HCT116 (cell line): ENCODE measurements around the gene RNF125. TPM values are rescaled to one million over a fixed set of nuclear protein-coding genes. Genes with fewer than 3 reads are reported as not detected.

Source experiments
- ATAC-seq: fragments of 200-7000 bp; cut with Tn5 transposase; 2 replicates; pipeline ENCODE4 v1.9.1; 2020; ENCODE audit warnings: mild to moderate bottlenecking, moderate library complexity
- BruUV-seq: library from RNA; stranded (reverse); fragments of 400-500 nt; replicated peaks from 2 replicates; lab custom pipeline; 2021; lab: Mats Ljungman, UMichigan
- CTCF ChIA-PET: fragments of 300-600 bp; sonication (Branson Sonifier 250); formaldehyde crosslinking; loops from one replicate; lab custom pipeline; 2021; ENCODE audit warnings: antibody characterized with exemption; lab: Charles Lee
- POLR2A ChIA-PET: fragments of 300-600, 350-600 bp; sonication (Branson Sonifier 250); formaldehyde crosslinking; loops from one replicate; lab custom pipeline; 2021; ENCODE audit warnings: antibody characterized with exemption; lab: Charles Lee
- RAD21 ChIA-PET, 2 experiments: fragments of 300-600 bp; sonication (Branson Sonifier 250); formaldehyde crosslinking; loops; one replicate each; lab custom pipeline; 2023; ENCODE audit warnings: low total read pairs in 2 of 2; ENCODE audit not compliant: uncharacterized antibody in 2 of 2, unreplicated experiment in 2 of 2, low non-redundant PET in 1 of 2; lab: Charles Lee
- DNase-seq: peaks from one replicate; pipeline ENCODE4 v3.0.0-alpha.2; 2010; ENCODE audit warnings: low read depth, low spot score
- H2AFZ ChIP-seq: fragments of 200-600 bp; shearing (Covaris generic), sonication (generic); 2 replicates; pipeline ENCODE4 v1.6.1; 2017; ENCODE audit warnings: low read depth, mixed run types, mixed read lengths, antibody characterized with exemption, low read length; ENCODE audit not compliant: poor library complexity, severe bottlenecking
- H3K27ac ChIP-seq: 2 replicates; pipeline ENCODE4 v1.5.1; 2012; ENCODE audit warnings: low read depth, low read length
- H3K27me3 ChIP-seq: fragments of 200-600 bp; sonication (generic); 2 replicates; pipeline ENCODE4 v1.6.1; 2016; ENCODE audit warnings: mixed run types, low read length, mixed read lengths; ENCODE audit not compliant: insufficient read depth
- H3K36me3 ChIP-seq, 2 experiments: fragments of 200-500 bp in 1 of 2; fragments of 200-600 bp in 1 of 2; sonication (Bioruptor generic) in 1 of 2; sonication (generic) in 1 of 2; 2 replicates each; pipeline versions ENCODE4 v1.5.1 to v1.6.1; 2014 to 2016; ENCODE audit warnings: low read length in 2 of 2, inconsistent platforms in 1 of 2, mixed read lengths in 1 of 2, mixed run types in 1 of 2; ENCODE audit not compliant: insufficient read depth in 2 of 2, control insufficient read depth in 1 of 2
- H3K4me1 ChIP-seq, 2 experiments: fragments of 200-600 bp in 1 of 2; sonication (generic) in 1 of 2; 2 replicates each; pipeline versions ENCODE4 v1.5.1 to v1.6.1; 2012 to 2017; ENCODE audit warnings: low read length in 2 of 2, inconsistent platforms in 1 of 2, mild to moderate bottlenecking in 1 of 2, mixed read lengths in 1 of 2, mixed run types in 1 of 2, moderate library complexity in 1 of 2; ENCODE audit not compliant: insufficient read depth in 2 of 2, control insufficient read depth in 1 of 2
- H3K4me2 ChIP-seq: fragments of 200-600 bp; sonication (generic); 2 replicates; pipeline ENCODE4 v1.6.1; 2017; ENCODE audit warnings: mixed run types, low read length, mixed read lengths
- H3K4me3 ChIP-seq, 2 experiments: fragments of 200-600 bp in 1 of 2; sonication (generic) in 1 of 2; replicated peaks in 1 of 2; 2 replicates each; pipeline ENCODE4 v1.5.1; 2011 to 2016; ENCODE audit warnings: low read length in 2 of 2, control low read depth in 1 of 2, low read depth in 1 of 2, mild to moderate bottlenecking in 1 of 2, mixed read lengths in 1 of 2, mixed run types in 1 of 2
- H3K79me2 ChIP-seq: fragments of 200-600 bp; sonication (generic); 2 replicates; pipeline ENCODE4 v1.6.1; 2017; ENCODE audit warnings: mild to moderate bottlenecking, mixed run types, low read length, moderate library complexity, mixed read lengths; ENCODE audit not compliant: insufficient read depth
- H3K9ac ChIP-seq: fragments of 200-600 bp; sonication (generic); 2 replicates; pipeline ENCODE4 v1.6.1; 2016; ENCODE audit warnings: low read length, mixed read lengths
- H3K9me2 ChIP-seq: fragments of 200-600 bp; sonication (generic), shearing (Covaris generic); 2 replicates; pipeline ENCODE4 v1.6.1; 2017; ENCODE audit warnings: mixed run types, mild to moderate bottlenecking, moderate library complexity; ENCODE audit not compliant: insufficient read depth
- H3K9me3 ChIP-seq, 2 experiments: fragments of 200-500 bp in 1 of 2; fragments of 200-600 bp in 1 of 2; sonication (Bioruptor generic) in 1 of 2; sonication (generic) in 1 of 2; 2 replicates each; pipeline ENCODE4 v1.6.1; 2014 to 2017; ENCODE audit warnings: low read length in 2 of 2, mixed read lengths in 2 of 2, inconsistent platforms in 1 of 2, low read depth in 1 of 2, mild to moderate bottlenecking in 1 of 2, mixed run types in 1 of 2, moderate library complexity in 1 of 2; ENCODE audit not compliant: control insufficient read depth in 1 of 2, insufficient read depth in 1 of 2
- H4K20me1 ChIP-seq: fragments of 200-600 bp; sonication (generic), shearing (Covaris generic); 2 replicates; pipeline ENCODE4 v1.6.1; 2017; ENCODE audit warnings: mixed run types, mild to moderate bottlenecking, moderate library complexity; ENCODE audit not compliant: insufficient read depth
- ATF3 ChIP-seq: IDR thresholded peaks from 2 replicates; pipeline ENCODE4 v1.6.1; 2012
- CBX3 ChIP-seq: IDR thresholded peaks from 2 replicates; pipeline ENCODE4 v1.6.1; 2012; ENCODE audit warnings: low read depth
- CEBPB ChIP-seq: IDR thresholded peaks from 2 replicates; pipeline ENCODE4 v1.6.1; 2012; ENCODE audit warnings: low read depth
- EGR1 ChIP-seq: IDR thresholded peaks from 2 replicates; pipeline ENCODE4 v1.6.1; 2012; ENCODE audit warnings: low read depth
- ELF1 ChIP-seq: IDR thresholded peaks from 2 replicates; pipeline ENCODE4 v1.6.1; 2012; ENCODE audit warnings: low read depth, borderline replicate concordance
- EZH2phosphoT487 ChIP-seq: fragments of 200-600 bp; IDR thresholded peaks from 2 replicates; pipeline ENCODE4 v1.6.1; 2018; ENCODE audit warnings: antibody characterized with exemption, borderline replicate concordance
- FOSL1 ChIP-seq: IDR thresholded peaks from 2 replicates; pipeline ENCODE4 v1.6.1; 2012; ENCODE audit warnings: low read depth
- JUND ChIP-seq: IDR thresholded peaks from 2 replicates; pipeline ENCODE4 v1.6.1; 2012
- POLR2A ChIP-seq: IDR thresholded peaks from 2 replicates; pipeline ENCODE4 v1.7.0; 2011; ENCODE audit warnings: borderline replicate concordance; ENCODE audit not compliant: insufficient read depth, insufficient read length; ENCODE audit errors: extremely low read depth
- RAD21 ChIP-seq: IDR thresholded peaks from 2 replicates; pipeline ENCODE4 v1.6.1; 2012; ENCODE audit warnings: low read depth, mild to moderate bottlenecking
- REST ChIP-seq: IDR thresholded peaks from 2 replicates; pipeline ENCODE4 v1.6.1; 2012; ENCODE audit warnings: low read depth
- SRF ChIP-seq: IDR thresholded peaks from 2 replicates; pipeline ENCODE4 v1.6.1; 2012; ENCODE audit warnings: low read depth
- TCF7L2 ChIP-seq: IDR thresholded peaks from 2 replicates; pipeline ENCODE4 v1.7.0; 2011; ENCODE audit warnings: borderline replicate concordance, inconsistent platforms; ENCODE audit not compliant: insufficient read depth, insufficient read length; ENCODE audit errors: extremely low read depth
- YY1 ChIP-seq: IDR thresholded peaks from 2 replicates; pipeline ENCODE4 v1.6.1; 2011; ENCODE audit warnings: low read length, low read depth, moderate library complexity, mild to moderate bottlenecking; ENCODE audit not compliant: insufficient replicate concordance; ENCODE audit errors: extremely low read depth
- ZFX ChIP-seq: fragments of 450-650 bp; IDR thresholded peaks from 2 replicates; pipeline ENCODE4 v1.6.1; 2017
- ZNF274 ChIP-seq: fragments of 200-500 bp; sonication (Bioruptor generic); IDR thresholded peaks from 2 replicates; pipeline ENCODE4 v1.6.1; 2014; ENCODE audit warnings: mild to moderate bottlenecking, low read depth, low read length, inconsistent platforms
- intact Hi-C: fragments of 100-400 bp; cut with micrococcal nuclease; formaldehyde crosslinking; loops from 2 replicates; pipeline ENCODE4 v1.10.0; 2022
- total RNA-seq: library from RNA; stranded (reverse); gene quantifications from one replicate; pipeline ENCODE4 v1.2.1, GENCODE V29; 2021; ENCODE audit not compliant: unreplicated experiment
- TF ChIP-seq, protein P1 (sequence below), 3 experiments: fragments of 200-600 bp in 1 of 3; sonication (generic) in 1 of 3; IDR thresholded peaks in 2 of 3; conservative IDR thresholded peaks in 1 of 3; 2 replicates each; pipeline ENCODE4 v1.5.1; 2012 to 2017; ENCODE audit warnings: low read depth in 2 of 3, low read length in 2 of 3, antibody characterized with exemption in 1 of 3, borderline replicate concordance in 1 of 3, control low read depth in 1 of 3, mild to moderate bottlenecking in 1 of 3, mixed read lengths in 1 of 3, mixed run types in 1 of 3, moderate library complexity in 1 of 3; ENCODE audit not compliant: insufficient read depth in 1 of 3
- TF ChIP-seq, protein P2 (sequence below): IDR thresholded peaks from 2 replicates; pipeline ENCODE4 v1.6.1; 2012

RNF125 gene
- total RNA-seq, 1 experiment from 2014 or later, result 7.4 TPM

- CTCF ChIA-PET, result no interaction called here
- Histone ChIP-seq H3K9ac (no peak overlapping the region), H3K4me1 (no peaks in the 10 kb centered on the region), H3K9me3 (no peaks in the 10 kb centered on the region), H3K79me2 (peaks cover 100% of the 10 kb centered on the region), H3K4me3 (no peak overlapping the region), H2AFZ (no peak overlapping the region), H4K20me1 (peaks cover 8% of the 10 kb centered on the region; the same call in 1 of the 2 replicates), H3K27ac (no peak overlapping the region), H3K27me3 (no peaks in the 10 kb centered on the region), H3K9me2 (no peaks in the 10 kb centered on the region), H3K36me3 (peaks cover 12 to 41% of the 10 kb centered on the region in 2 experiments), H3K4me2 (no peak overlapping the region)
- no peak for ATAC-seq
- RAD21 ChIA-PET, result no interaction called here
- BruUV-seq, result no TSS peak
- no peak for TF ChIP-seq SRF
- no peak for TF ChIP-seq FOSL1
- no peak for TF ChIP-seq EGR1
- TF ChIP-seq ELF1, result no peak
- no peak for TF ChIP-seq JUND
- TF ChIP-seq, protein P1, sequence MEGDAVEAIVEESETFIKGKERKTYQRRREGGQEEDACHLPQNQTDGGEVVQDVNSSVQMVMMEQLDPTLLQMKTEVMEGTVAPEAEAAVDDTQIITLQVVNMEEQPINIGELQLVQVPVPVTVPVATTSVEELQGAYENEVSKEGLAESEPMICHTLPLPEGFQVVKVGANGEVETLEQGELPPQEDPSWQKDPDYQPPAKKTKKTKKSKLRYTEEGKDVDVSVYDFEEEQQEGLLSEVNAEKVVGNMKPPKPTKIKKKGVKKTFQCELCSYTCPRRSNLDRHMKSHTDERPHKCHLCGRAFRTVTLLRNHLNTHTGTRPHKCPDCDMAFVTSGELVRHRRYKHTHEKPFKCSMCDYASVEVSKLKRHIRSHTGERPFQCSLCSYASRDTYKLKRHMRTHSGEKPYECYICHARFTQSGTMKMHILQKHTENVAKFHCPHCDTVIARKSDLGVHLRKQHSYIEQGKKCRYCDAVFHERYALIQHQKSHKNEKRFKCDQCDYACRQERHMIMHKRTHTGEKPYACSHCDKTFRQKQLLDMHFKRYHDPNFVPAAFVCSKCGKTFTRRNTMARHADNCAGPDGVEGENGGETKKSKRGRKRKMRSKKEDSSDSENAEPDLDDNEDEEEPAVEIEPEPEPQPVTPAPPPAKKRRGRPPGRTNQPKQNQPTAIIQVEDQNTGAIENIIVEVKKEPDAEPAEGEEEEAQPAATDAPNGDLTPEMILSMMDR (IDR thresholded peaks at IDR 0.05 in 2 of 3, conservative IDR thresholded peaks at IDR 0.05 in 1 of 3; ENCODE audit: borderline replicate concordance in 1 of 3, insufficient read depth in 1 of 3, low read depth in 2 of 3, low read length in 2 of 3), result no peak
- no peak for TF ChIP-seq POLR2A
- no peak for TF ChIP-seq ZFX
- TF ChIP-seq CEBPB, result no peak
- TF ChIP-seq REST, result no peak
- TF ChIP-seq RAD21, result no peak
- no peak for TF ChIP-seq ZNF274
- TF ChIP-seq ATF3, result no peak
- no peak for TF ChIP-seq EZH2phosphoT487
- no peak for TF ChIP-seq YY1
- TF ChIP-seq CBX3, result no peak
- TF ChIP-seq, protein P2, sequence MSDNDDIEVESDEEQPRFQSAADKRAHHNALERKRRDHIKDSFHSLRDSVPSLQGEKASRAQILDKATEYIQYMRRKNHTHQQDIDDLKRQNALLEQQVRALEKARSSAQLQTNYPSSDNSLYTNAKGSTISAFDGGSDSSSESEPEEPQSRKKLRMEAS, result no peak
- no peak for TF ChIP-seq TCF7L2
- intact Hi-C loops, result no loop called here
- no peak for DNase-seq
- POLR2A ChIA-PET, result no interaction called here
These were observed 94.2 kb downstream of the RNF125 start for GRCh38 chr18:32112826-32113225.
